ENCODE measurements around the gene ARHGEF19.
"Not testable (repeated sequence)": the region's sequence is repeated elsewhere in the genome, so short reads cannot be mapped to it uniquely, and the experiment has no call there.

ARHGEF19 gene

DNA sequence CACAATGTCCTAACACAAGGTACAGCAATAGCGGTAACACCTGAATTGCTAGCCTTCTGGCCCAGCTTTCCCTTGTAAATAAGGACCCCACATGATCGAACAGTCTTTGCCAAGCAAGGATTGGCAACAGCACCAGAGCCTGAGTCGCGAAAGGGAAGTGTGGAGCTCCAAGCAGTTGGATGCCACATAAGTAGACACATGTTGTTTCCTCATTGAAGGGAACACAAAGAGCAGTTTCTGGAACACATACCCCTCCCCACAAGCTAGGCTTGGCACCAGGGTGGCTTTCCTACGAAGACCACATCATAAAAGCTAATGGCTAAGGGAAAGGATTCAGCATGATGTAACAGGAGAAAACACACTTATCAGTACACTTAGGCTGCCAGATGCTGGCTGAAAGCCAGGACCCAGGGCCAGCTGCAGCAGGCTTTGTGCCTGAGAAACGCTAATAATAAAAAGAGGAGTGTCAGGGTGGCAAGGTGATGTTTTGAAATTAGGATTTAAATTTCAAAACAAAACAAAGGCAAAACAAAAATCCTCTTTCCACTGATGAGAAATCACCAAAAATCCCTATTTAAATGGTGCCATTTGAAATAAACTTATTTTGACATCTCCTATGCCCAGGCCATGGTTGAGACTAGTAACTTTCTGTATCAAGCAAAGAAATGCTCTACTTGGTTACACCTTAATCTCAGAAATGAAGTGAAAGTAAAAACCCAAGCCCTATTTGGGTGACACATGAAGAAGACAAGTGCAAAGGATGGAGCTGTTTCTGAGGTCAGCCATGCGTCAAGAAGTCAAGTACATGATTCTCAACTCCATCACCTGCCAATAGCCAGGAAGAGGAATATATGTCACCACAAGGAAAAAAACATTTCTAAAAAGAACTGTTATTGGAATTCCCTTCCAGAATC lies 36.4 kb upstream of the ARHGEF19 start:
- TF ChIP-seq, protein P1, sequence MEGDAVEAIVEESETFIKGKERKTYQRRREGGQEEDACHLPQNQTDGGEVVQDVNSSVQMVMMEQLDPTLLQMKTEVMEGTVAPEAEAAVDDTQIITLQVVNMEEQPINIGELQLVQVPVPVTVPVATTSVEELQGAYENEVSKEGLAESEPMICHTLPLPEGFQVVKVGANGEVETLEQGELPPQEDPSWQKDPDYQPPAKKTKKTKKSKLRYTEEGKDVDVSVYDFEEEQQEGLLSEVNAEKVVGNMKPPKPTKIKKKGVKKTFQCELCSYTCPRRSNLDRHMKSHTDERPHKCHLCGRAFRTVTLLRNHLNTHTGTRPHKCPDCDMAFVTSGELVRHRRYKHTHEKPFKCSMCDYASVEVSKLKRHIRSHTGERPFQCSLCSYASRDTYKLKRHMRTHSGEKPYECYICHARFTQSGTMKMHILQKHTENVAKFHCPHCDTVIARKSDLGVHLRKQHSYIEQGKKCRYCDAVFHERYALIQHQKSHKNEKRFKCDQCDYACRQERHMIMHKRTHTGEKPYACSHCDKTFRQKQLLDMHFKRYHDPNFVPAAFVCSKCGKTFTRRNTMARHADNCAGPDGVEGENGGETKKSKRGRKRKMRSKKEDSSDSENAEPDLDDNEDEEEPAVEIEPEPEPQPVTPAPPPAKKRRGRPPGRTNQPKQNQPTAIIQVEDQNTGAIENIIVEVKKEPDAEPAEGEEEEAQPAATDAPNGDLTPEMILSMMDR (conservative IDR thresholded peaks at IDR 0.05; ENCODE audit: low read depth, low read length) = no peak
- H3K4me3 ChIP-seq (ENCODE audit: low read length) = no peak overlapping the region
- DNase-seq (ENCODE audit: low read depth) = peak; percentile 64

DNA sequence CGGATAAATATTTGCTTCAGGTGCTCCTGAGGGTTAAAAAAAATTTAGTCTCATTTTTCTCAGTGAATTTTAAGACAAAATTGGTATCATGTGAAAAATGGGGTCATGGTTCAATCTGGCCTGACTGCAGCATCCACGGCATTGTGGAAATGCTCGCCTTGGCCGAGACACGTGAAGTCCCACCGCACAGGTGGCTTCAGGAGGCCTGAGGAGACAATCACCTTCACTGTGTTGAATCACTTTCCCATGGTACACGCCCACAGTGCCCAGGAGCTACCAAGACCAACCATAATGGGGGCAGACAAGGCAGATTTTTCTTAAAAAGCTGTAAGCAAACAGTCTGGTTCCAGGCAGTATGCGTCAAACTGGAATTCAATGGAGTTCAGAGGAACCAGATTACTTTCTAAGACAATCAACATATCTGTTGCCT lies 35.6 kb upstream of the ARHGEF19 start:
- DNase-seq (ENCODE audit: low read depth) = no peak
- TF ChIP-seq, protein P1 (conservative IDR thresholded peaks at IDR 0.05; ENCODE audit: low read depth, low read length) = no peak
- no peak overlapping the region for H3K4me3 ChIP-seq (ENCODE audit: low read length)

DNA sequence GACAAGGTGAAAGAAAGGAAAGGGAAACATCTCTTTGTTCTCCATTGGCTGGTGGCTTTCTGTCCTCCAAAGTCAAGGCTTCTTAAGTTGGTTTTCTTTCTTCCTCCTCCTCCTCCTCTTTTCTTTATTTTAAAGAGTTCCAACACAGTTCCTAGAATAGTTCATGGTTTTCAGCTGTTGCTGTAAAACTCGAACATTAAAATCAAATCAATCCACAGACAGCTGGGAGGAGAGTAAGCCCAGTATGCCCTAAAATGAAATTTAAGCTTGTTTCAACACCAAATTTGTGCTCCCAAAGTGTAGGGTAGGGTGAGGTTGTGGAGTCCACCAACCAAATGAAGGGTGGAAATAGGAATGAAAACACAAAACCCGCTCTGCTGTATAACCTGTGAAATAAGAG lies 35.0 kb upstream of the ARHGEF19 start:
- DNase-seq (ENCODE audit: low read depth) = no peak
- H3K4me3 ChIP-seq (ENCODE audit: low read length) = no peak overlapping the region
- TF ChIP-seq, protein P1 (conservative IDR thresholded peaks at IDR 0.05; ENCODE audit: low read depth, low read length) = no peak

DNA sequence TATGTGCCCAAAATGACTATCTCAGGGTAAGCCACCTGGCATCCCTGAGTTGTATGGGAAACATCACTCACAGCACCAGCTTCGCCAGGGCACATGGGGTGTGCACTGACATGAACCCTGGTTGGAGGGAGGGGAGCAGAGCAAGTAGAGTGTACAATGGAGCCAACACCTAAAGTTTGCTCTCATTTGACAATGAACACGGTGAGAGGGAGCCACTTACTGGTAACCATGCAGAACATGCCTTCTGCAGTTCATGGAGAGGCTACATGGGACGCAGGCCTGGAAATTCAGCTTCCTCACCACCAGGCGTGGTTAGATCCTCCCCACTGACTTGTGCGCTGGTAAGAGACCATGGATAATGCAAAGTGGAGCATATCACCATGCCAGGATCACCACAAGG lies 34.5 kb upstream of the ARHGEF19 start:
- H3K4me3 ChIP-seq (ENCODE audit: low read length) = no peak overlapping the region
- no peak for DNase-seq (ENCODE audit: low read depth)
- TF ChIP-seq, protein P1 (conservative IDR thresholded peaks at IDR 0.05; ENCODE audit: low read depth, low read length) = no peak

DNA sequence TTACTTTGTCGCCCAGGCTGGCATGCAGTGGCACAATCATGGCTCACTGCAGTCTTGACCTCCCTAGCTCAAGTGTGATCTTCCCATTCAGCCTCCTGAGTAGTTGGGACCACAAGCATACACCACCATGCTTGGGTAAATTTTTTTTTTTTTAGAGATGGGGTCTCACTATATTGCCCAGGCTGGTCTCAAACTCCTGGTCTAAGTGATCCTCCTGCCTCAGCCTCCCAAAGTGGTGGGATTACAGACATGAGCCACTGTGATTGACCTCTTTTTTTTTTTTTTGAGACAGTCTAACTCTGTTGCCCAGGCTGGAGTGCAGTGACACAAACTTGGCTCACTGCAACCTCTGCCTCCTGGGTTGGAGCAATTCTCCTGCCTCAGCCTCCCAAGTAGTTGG lies 33.8 kb upstream of the ARHGEF19 start:
- DNase-seq (ENCODE audit: low read depth); H3K4me3 ChIP-seq (ENCODE audit: low read length): not testable (repeated sequence)

DNA sequence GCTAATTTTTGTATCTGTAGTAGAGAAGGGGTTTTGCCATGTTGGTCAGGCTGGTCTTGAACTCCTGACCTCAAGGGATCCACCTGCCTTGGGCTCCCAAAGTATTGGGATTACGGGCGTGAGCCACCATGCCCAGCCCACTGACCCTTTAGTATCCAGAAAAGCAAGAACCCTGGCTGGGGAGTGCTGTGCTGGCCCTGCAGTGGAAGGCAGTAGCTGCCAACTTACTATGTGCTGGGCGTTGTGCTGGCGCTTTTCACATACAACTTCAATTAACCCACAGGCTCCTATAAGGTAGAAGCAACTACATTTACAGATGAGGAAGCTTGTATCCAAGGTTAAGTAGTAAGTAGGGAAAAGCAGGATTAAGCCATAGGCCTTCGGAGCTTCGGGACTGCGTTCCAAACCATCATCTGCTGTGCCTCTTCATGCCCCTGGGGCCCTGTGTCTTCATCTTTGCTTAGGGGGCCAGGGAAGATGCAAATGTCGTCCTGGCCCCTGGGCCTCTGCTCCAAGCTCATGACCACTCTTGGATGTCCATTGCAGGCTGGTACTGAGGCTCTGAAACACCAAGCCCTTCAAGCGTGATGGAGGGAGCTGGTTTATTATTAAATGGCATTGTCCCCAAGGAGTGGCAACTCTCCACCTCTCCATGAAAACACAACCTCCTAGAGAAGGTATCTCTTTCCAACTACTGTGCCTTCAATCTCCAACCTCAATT lies 33.2 kb upstream of the ARHGEF19 start:
- no peak overlapping the region for H3K4me3 ChIP-seq (ENCODE audit: low read length)
- no peak for DNase-seq (ENCODE audit: low read depth)
- TF ChIP-seq, protein P1 (conservative IDR thresholded peaks at IDR 0.05; ENCODE audit: low read depth, low read length) = no peak

DNA sequence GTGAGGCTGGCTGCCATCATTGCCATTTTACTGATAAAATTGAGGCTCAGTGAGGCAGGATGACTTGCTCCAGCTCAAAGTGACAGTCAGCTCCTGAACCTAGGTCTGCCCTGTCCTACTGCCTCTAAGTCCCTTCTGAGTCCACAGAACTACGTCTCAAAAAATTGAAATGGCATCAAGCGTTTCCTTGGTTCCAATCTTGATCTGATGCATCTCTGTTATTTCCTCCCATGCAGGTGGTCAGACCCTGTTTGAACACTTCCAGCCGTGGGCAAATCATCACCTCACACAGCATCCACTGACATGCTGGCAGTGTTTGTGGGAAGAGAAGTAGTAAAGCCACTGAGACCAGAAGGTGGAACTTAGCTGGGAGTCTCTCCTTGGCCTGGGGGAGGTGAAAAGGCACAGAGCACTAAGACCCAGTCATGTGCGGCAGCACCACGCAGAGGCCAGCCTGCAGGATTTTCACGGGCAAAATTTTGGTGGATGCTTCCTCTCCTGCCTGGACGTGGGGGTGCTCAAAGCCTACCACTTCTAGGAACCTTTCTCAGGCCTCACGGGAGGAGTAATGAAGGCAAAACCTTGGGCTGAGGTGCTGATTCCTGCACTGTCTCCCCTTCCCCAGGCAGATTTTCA lies 32.3 kb upstream of the ARHGEF19 start:
- H3K4me3 ChIP-seq (ENCODE audit: low read length) = no peak overlapping the region
- no peak for DNase-seq (ENCODE audit: low read depth)
- TF ChIP-seq, protein P1 (conservative IDR thresholded peaks at IDR 0.05; ENCODE audit: low read depth, low read length) = no peak

Measured in retinal pigment epithelial cell (primary cell).